ENCODE data around the gene VARS2.

DNA sequence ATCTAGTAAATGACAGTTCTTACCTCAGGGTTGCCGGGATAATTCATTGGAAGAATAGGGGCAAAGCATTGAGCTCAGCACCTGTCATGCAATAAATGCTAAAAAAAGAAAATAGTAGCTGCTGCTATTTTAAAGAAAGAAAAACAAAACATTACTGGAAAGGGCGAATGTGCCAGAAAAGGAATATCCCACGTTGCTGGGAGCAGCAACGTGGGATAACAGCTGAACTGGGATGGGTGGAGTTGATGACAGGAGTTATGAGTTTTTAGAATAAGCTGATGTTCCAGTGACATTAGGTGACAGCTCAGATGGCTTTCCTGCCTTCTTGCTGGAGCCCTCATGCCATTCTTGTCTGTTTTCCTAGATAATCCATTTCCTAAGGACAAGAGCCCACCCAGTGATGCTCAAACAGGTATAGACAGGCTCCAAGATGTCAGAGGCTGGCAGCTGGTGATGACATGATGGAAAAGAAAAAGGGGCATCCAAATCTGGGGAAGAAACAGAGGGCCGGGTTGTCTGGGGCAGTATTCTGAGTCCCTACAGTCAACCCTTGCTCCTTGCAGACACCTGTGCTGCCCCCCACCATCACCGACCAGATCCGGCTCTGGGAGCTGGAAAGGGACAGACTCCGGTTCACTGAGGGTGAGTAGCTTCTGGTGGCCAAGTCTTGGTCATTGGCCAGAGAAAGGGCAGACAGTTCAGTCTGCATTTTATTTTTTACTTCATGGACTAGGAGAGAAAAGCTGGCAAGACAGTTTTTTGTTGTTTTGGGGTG, 1.1 kb upstream of the VARS2 start:
- no peak for TF ChIP-seq EZH2 (IDR thresholded peaks at IDR 0.05; ENCODE audit: low read depth)
- TF ChIP-seq, protein P1, sequence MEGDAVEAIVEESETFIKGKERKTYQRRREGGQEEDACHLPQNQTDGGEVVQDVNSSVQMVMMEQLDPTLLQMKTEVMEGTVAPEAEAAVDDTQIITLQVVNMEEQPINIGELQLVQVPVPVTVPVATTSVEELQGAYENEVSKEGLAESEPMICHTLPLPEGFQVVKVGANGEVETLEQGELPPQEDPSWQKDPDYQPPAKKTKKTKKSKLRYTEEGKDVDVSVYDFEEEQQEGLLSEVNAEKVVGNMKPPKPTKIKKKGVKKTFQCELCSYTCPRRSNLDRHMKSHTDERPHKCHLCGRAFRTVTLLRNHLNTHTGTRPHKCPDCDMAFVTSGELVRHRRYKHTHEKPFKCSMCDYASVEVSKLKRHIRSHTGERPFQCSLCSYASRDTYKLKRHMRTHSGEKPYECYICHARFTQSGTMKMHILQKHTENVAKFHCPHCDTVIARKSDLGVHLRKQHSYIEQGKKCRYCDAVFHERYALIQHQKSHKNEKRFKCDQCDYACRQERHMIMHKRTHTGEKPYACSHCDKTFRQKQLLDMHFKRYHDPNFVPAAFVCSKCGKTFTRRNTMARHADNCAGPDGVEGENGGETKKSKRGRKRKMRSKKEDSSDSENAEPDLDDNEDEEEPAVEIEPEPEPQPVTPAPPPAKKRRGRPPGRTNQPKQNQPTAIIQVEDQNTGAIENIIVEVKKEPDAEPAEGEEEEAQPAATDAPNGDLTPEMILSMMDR (conservative IDR thresholded peaks at IDR 0.05): no peak

Data from PC-9 (cell line).